Right lobe of liver (tissue), 6 donors: ENCODE data around the gene CHRND. TPM values are rescaled to one million over a fixed set of nuclear protein-coding genes. Genes with fewer than 3 reads are reported as not detected.
A peak's percentile ranks its signal among the peaks of the same experiment; 100 is the strongest.

ENCODE experiments used
- ATAC-seq, 4 donors: fragments of 200-7000 bp; cut with Tn5 transposase; one replicate each; pipeline ENCODE4 v1.9.1; 2020; ENCODE audit warnings: mild to moderate bottlenecking in 4 of 4, moderate library complexity in 4 of 4
- DNase-seq, 3 donors: peaks; one replicate each; pipeline ENCODE4 v3.0.0-alpha.2; 2020
- H3K27ac ChIP-seq, 3 donors: fragments of 200-600 bp; one replicate each; pipeline ENCODE4 v1.8.0; 2022
- H3K27me3 ChIP-seq, 2 donors: fragments of 200-600 bp; one replicate each; pipeline ENCODE4 v1.8.0; 2022
- H3K36me3 ChIP-seq, 4 donors: fragments of 200-600 bp; sonication (generic) in 1 of 4; one replicate each; pipeline versions ENCODE4 v1.5.1 to v1.8.0; 2017 to 2022; ENCODE audit warnings: control low read depth in 1 of 4
- H3K4me1 ChIP-seq, 4 donors: fragments of 200-600 bp; sonication (generic) in 1 of 4; one replicate each; pipeline versions ENCODE4 v1.5.1 to v1.8.0; 2017 to 2022; ENCODE audit warnings: control low read depth in 1 of 4
- H3K4me3 ChIP-seq, 3 donors: fragments of 200-600 bp; one replicate each; pipeline ENCODE4 v1.8.0; 2022
- H3K9me3 ChIP-seq, 4 donors: fragments of 200-600 bp; sonication (generic) in 1 of 4; one replicate each; pipeline versions ENCODE4 v1.5.1 to v1.8.0; 2017 to 2022; ENCODE audit warnings: control low read depth in 1 of 4
- CTCF ChIP-seq, 4 donors: fragments of 200-600 bp in 3 of 4; fragments of 450-650 bp in 1 of 4; IDR thresholded peaks; one replicate each; pipeline versions ENCODE4 v1.5.1 to v1.8.0; 2016 to 2022; ENCODE audit warnings: antibody characterized with exemption in 4 of 4, mild to moderate bottlenecking in 2 of 4
- POLR2A ChIP-seq: fragments of 450-650 bp; IDR thresholded peaks from one replicate; pipeline ENCODE4 v1.6.1; 2017; ENCODE audit warnings: antibody characterized with exemption, mild to moderate bottlenecking
- WGBS: methylation state at CpG from one replicate; pipeline ENCODE4 v1.1.6; 2018; ENCODE audit warnings: low coverage, low lambda C conversion rate; ENCODE audit not compliant: insufficient coverage; ENCODE audit errors: missing lambda C conversion rate; 5-methylcytosine and 5-hydroxymethylcytosine counted together
- intact Hi-C, 2 donors: fragments of 100-400 bp; cut with DNase I; formaldehyde crosslinking; loops; one replicate each; pipeline versions ENCODE4 v1.11.2 to v1.14.1; 2022
- total RNA-seq, 6 experiments: library from RNA; depleted of rRNA in 2 of 6; stranded (reverse); fragments of >200 nt in 2 of 6; fragmentation: NEBNext Ultra II Directional in 3 of 6; extraction: Animal tissue kit (Norgen Biotek cat#: 25700) in 3 of 6; gene quantifications; one replicate each; pipeline versions ENCODE4 v1.1.0 to v1.2.4, GENCODE V29; 2016 to 2023
- donor health status: DM: no; HTN: yes; CAD: no.
- donor health status: DM: no; HTN: no; CAD: no.
- donor health status: DM: no; HTN: no; CAD: no.
- donor health status: DM: no; HTN: yes; CAD: no.
- donor health status: DM: no; HTN: yes; CAD: no.

Gene CHRND
- total RNA-seq, 6 experiments from 2014 or later, result not detected

GRCh38 chr2:232522623-232523401 is 3.1 kb upstream of the CHRND start:
- ATAC-seq, result no peak
- intact Hi-C loops, result loop anchor here in 1 of 2 donors (10.0 kb wide), 2 partner anchors 88 to 618 kb away; no protein-coding TSS in a partner anchor
- peaks cover 14 to 27% of the 10 kb centered on the region in 2 donors for H3K27me3 ChIP-seq

GRCh38 chr2:232523402-232523681 is 2.6 kb upstream of the CHRND start:
- Histone ChIP-seq H3K4me1 (peaks cover 0 to 20% (median 0%) of the 10 kb centered on the region in 4 donors), H3K4me3 (no peak overlapping the region), H3K27ac (no peak overlapping the region), H3K27me3 (peaks cover 14 to 27% of the 10 kb centered on the region in 2 donors), H3K36me3 (no peaks in the 10 kb centered on the region), H3K9me3 (no peaks in the 10 kb centered on the region)
- no peak for DNase-seq
- intact Hi-C loops, result loop anchor here in 1 of 2 donors (10.0 kb wide), 2 partner anchors 89 to 619 kb away; no protein-coding TSS in a partner anchor
- ATAC-seq, result no peak
- TF ChIP-seq CTCF (IDR thresholded peaks at IDR 0.05), result no peak
- no peak for TF ChIP-seq POLR2A
- WGBS, result 0% methylated on average over 4 of the region's 16 CpGs

More at GRCh38 chr2:232522623-232523401, 3.1 kb upstream of the CHRND start:
- TF ChIP-seq CTCF (IDR thresholded peaks at IDR 0.05), result no peak
- no peak for TF ChIP-seq POLR2A
- Histone ChIP-seq H3K4me3 (no peak overlapping the region), H3K4me1 (peaks cover 0 to 20% (median 0%) of the 10 kb centered on the region in 4 donors), H3K27ac (no peak overlapping the region), H3K36me3 (no peaks in the 10 kb centered on the region), H3K9me3 (no peaks in the 10 kb centered on the region)
- 5% methylated on average over 8 of the region's 46 CpGs for WGBS
- DNase-seq, result no peak

GRCh38 chr2:232523682-232524597 is 2.0 kb upstream of the CHRND start:
- H3K4me3 ChIP-seq, result no peak overlapping the region
- no peak for DNase-seq
- H3K27me3 ChIP-seq, result peaks cover 14 to 27% of the 10 kb centered on the region in 2 donors
- no peaks in the 10 kb centered on the region for H3K36me3 ChIP-seq
- WGBS, result 0% methylated on average over 2 of the region's 75 CpGs
- intact Hi-C loops, result loop anchor here in 1 of 2 donors (10.0 kb wide), 2 partner anchors 89 to 619 kb away; no protein-coding TSS in a partner anchor
- H3K4me1 ChIP-seq, result peaks cover 0 to 20% (median 0%) of the 10 kb centered on the region in 4 donors
- H3K27ac ChIP-seq, result no peak overlapping the region
- TF ChIP-seq POLR2A (no peak), CTCF (IDR thresholded peaks at IDR 0.05) (peak in 1 of 4 donors; percentile 18)
- ATAC-seq, result peak in 3 of 4 donors; percentile 3 to 32 (median 29)
- no peaks in the 10 kb centered on the region for H3K9me3 ChIP-seq

- H3K27ac ChIP-seq, result no peak overlapping the region
- ATAC-seq (no peak), DNase-seq (no peak)
- no peaks in the 10 kb centered on the region for H3K9me3 ChIP-seq
- H3K36me3 ChIP-seq, result no peaks in the 10 kb centered on the region
- no peak overlapping the region for H3K4me3 ChIP-seq
- peaks cover 0 to 20% (median 0%) of the 10 kb centered on the region in 4 donors for H3K4me1 ChIP-seq
- TF ChIP-seq POLR2A (no peak), CTCF (IDR thresholded peaks at IDR 0.05) (no peak)
- peaks cover 14 to 27% of the 10 kb centered on the region in 2 donors for H3K27me3 ChIP-seq
- intact Hi-C loops, result loop anchor here in 1 of 2 donors (10.0 kb wide), 2 partner anchors 90 to 620 kb away; no protein-coding TSS in a partner anchor
- 67% methylated on average over 2 of the region's 6 CpGs for WGBS
These were observed 1.2 kb upstream of the CHRND start for GRCh38 chr2:232524771-232525170.
